GM12891 (cell line): ENCODE measurements around the gene KCNMA1.

Source experiments
- POLR2A ChIP-seq: IDR thresholded peaks from 2 replicates; pipeline ENCODE4 v1.6.1; 2011; ENCODE audit warnings: low read depth, low read length, control low read depth
- POLR2AphosphoS5 ChIP-seq: IDR thresholded peaks from 2 replicates; pipeline ENCODE4 v1.6.1; 2011; ENCODE audit warnings: low read depth, low read length, control low read depth
- TAF1 ChIP-seq: IDR thresholded peaks from 2 replicates; pipeline ENCODE4 v1.6.1; 2011; ENCODE audit warnings: low read depth, low read length, control low read depth

DNA sequence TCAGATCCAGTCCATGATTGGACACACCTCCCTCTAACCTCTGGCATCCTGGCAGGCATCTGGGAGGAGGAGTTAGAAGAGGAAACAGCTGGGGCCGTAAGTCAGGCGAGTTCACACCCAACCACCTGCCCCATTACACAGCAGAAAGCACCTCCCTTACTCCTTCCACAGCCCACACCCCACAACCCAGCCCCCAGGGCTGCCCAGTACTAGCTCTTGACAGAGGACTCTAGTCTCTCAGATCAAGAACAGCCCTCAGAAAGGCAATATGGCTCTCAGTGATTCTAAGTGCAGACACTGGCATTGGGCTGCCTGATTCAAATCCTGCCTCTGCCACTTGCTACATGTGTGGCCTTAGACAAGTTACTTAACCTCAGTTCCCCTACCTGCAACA, 34.1 kb downstream of the KCNMA1 start:
- TF ChIP-seq POLR2A = no peak
- no peak for TF ChIP-seq POLR2AphosphoS5
- TF ChIP-seq TAF1 = no peak
